ENCODE data around the gene RNASE7.

RNASE7 gene

DNA sequence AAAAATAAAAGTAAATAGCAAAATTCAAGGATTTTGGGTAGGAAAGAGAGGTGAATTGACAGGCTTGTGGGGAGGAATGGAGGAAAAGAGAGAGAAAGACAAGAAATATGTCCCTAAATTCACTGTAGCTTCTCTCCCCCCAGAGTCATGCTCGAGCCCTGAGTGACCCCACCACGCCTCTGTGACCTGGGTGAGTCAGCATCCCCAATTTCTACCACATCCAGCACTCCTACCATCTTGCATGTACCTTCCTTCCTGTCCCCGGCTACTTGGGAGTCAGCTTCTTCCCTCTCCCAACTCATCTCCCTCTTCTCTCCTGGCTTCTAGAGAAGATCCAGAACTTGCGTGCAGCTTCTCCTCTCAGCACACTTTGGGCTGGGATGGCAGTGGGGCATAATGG is 46.5 kb downstream of the RNASE7 start:
- no peak for DNase-seq

DNA sequence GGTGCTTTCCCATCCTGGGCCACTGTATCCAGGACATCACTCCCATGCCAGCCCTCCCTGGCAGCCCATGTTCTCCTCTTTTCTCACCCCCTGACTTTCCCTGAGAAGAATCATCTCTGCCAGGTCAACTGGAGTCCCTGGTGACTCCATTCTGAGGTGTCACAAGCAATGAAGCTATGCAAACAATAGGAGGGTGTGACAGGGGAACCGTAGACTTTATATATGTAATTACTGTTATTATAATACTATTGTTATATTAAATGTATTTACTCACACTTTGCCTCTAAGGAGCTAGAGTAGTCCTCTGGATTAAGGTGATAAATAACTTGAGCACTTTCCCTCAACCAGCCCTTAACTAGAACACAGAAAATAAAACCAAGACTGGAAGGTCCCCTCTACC is 47.1 kb downstream of the RNASE7 start:
- no peak for DNase-seq

GRCh38 chr14:21089877-21090193 is 47.7 kb downstream of the RNASE7 start:
- DNase-seq = no peak

DNA sequence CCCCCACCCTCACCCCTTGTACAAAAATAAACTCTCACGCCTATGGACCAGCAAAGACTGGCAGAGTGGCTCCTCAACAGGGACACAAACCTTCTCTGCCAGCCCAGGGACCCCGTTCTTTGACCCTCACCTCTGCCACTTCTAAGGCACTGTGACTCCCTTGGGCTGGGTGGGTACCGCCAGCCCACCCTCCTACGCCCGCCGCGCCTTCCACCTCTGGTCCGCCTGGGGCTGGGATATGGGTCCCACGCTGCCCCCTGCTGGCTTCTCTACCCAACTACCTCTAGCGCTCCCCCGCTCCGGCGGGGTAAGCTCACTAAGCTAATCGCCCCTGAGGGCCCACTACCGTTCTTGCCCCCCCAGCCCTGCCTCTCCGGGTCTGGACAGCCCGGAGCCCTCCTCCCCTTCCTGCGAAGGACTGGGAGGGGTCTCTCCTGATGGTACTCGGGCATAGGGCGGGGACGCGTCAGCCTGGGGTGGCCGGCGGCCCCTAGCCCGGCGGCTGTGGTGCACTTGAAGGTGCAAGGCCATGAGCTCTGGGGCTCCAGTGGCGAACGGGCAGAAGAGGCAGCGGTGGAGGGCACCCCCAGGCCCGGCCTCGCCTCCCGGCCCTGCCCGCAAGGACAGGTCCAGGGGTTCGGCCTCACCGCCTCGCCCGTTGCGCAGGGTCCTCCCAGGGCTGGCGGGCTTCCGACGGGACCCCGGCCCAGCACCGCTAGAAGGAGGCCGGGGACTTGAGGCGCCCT is 48.2 kb downstream of the RNASE7 start:
- no peak for DNase-seq

- no peak for DNase-seq
Observed at GRCh38 chr14:21090940-21091663, 48.9 kb downstream of the RNASE7 start.

- DNase-seq = no peak
Observed at GRCh38 chr14:21091821-21092272, 49.7 kb downstream of the RNASE7 start.

DNA sequence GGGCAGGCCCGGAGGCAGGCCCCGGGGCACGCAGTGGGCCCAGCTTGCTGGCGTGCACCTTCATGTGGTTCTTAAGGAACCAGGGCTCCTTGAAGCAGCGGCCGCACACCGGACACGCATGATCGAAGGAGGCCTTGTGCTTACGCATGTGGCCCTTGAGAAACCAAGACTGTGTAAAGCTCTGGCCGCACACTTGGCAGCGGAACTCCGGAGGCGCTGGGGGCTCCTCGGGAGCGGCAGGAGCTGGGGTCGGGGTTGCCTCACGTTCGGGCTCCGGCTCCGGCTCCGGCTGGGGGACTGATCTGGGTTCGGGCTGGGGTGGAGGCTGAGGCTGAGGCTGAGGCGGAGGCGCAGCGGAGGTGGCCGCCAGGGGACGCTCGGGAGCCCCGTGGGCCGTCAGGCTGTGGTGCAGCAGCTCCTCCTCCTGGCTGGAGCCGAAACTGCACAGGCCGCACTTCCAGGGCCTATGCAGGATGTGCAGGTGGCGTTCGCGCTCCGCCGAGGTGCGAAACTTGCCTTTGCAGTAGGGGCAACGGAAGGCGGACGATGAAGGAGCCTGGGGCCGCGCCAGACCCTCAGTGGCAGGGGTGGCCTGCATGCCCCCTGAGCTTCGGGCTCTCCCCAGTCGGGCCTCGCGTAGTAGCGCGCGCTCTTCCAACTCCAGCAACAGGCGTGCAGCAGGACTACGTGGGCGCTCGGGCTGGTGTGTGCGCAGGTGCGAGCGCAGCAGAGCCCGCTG is 50.3 kb downstream of the RNASE7 start:
- no peak for DNase-seq

- DNase-seq = no peak
Observed at GRCh38 chr14:21093018-21093417, 50.9 kb downstream of the RNASE7 start.

Measured in GF-D8 (cell line).